Naive thymus-derived CD4-positive, alpha-beta T cell (primary cell): ENCODE measurements around the gene TSPAN31. TPM values are rescaled to one million over a fixed set of nuclear protein-coding genes. Genes with fewer than 3 reads are reported as not detected.
A peak's percentile ranks its signal among the peaks of the same experiment; 100 is the strongest.

Source experiments
- ATAC-seq: fragments of 150-1000 bp; cut with Tn5 transposase; 2 replicates; pipeline ENCODE4 v1.10.0; 2021; ENCODE audit warnings: mild to moderate bottlenecking, moderate library complexity
- CTCF ChIA-PET: fragments of 350-600 bp; sonication (Branson Sonifier 250); formaldehyde crosslinking; loops from one replicate; lab custom pipeline; 2021; ENCODE audit warnings: antibody characterized with exemption; lab: Charles Lee
- POLR2A ChIA-PET: fragments of 350-600 bp; sonication (Branson Sonifier 250); formaldehyde crosslinking; loops from one replicate; lab custom pipeline; 2021; ENCODE audit warnings: antibody characterized with exemption, inconsistent platforms; lab: Charles Lee
- DNase-seq, 9 donors: peaks; one replicate each; pipeline versions ENCODE4 v3.0.0 to v3.0.0-alpha.2; 2020 to 2022; ENCODE audit warnings: mixed read lengths in 1 of 9
- H3K27ac ChIP-seq: one replicate; pipeline ENCODE4 v1.7.0; 2013; ENCODE audit warnings: mild to moderate bottlenecking, low read depth, low read length, moderate library complexity
- H3K27me3 ChIP-seq, 2 donors: one replicate each; pipeline ENCODE4 v1.7.0; 2013; ENCODE audit warnings: low read length in 2 of 2, mild to moderate bottlenecking in 2 of 2, moderate library complexity in 2 of 2; ENCODE audit not compliant: control insufficient read depth in 2 of 2, insufficient read depth in 2 of 2
- H3K36me3 ChIP-seq, 3 experiments: 1 replicate in 2 of 3; 2 replicates in 1 of 3; pipeline ENCODE4 v1.7.0; 2013; ENCODE audit warnings: low read length in 3 of 3, mild to moderate bottlenecking in 3 of 3, moderate library complexity in 1 of 3; ENCODE audit not compliant: insufficient read depth in 3 of 3, control insufficient read depth in 2 of 3
- H3K4me1 ChIP-seq, 2 donors: one replicate each; pipeline ENCODE4 v1.7.0; 2013; ENCODE audit warnings: low read length in 2 of 2, mild to moderate bottlenecking in 2 of 2, moderate library complexity in 1 of 2; ENCODE audit not compliant: control insufficient read depth in 2 of 2, insufficient read depth in 2 of 2
- H3K4me3 ChIP-seq: 2 replicates; pipeline ENCODE4 v1.7.0; 2013; ENCODE audit warnings: mild to moderate bottlenecking, low read length
- H3K9me3 ChIP-seq, 3 experiments: 1 replicate in 2 of 3; 2 replicates in 1 of 3; pipeline ENCODE4 v1.7.0; 2013; ENCODE audit warnings: low read length in 3 of 3; ENCODE audit not compliant: control insufficient read depth in 2 of 3
- H3K27ac Mint-ChIP-seq, 9 donors: one replicate each; pipeline ENCODE4 v1.8.0; 2020 to 2022; ENCODE audit warnings: mixed read lengths in 9 of 9, mild to moderate bottlenecking in 8 of 9, moderate library complexity in 5 of 9, inconsistent platforms in 2 of 9
- H3K27me3 Mint-ChIP-seq, 5 donors: one replicate each; pipeline ENCODE4 v1.8.0; 2021 to 2022; ENCODE audit warnings: mixed read lengths in 5 of 5, mild to moderate bottlenecking in 1 of 5
- H3K36me3 Mint-ChIP-seq, 5 donors: one replicate each; pipeline ENCODE4 v1.8.0; 2020 to 2022; ENCODE audit warnings: mixed read lengths in 5 of 5, mild to moderate bottlenecking in 3 of 5, inconsistent platforms in 1 of 5
- H3K4me1 Mint-ChIP-seq, 7 donors: one replicate each; pipeline ENCODE4 v1.8.0; 2020 to 2022; ENCODE audit warnings: mixed read lengths in 7 of 7, mild to moderate bottlenecking in 3 of 7, inconsistent platforms in 1 of 7
- H3K4me3 Mint-ChIP-seq, 10 donors: one replicate each; pipeline ENCODE4 v1.8.0; 2020 to 2022; ENCODE audit warnings: mild to moderate bottlenecking in 10 of 10, mixed read lengths in 10 of 10, moderate library complexity in 6 of 10, inconsistent platforms in 2 of 10
- H3K9me3 Mint-ChIP-seq, 11 donors: one replicate each; pipeline ENCODE4 v1.8.0; 2020 to 2022; ENCODE audit warnings: mixed read lengths in 11 of 11, mild to moderate bottlenecking in 4 of 11, inconsistent platforms in 1 of 11, moderate library complexity in 1 of 11
- intact Hi-C, 2 donors: fragments of 100-400 bp; cut with micrococcal nuclease; formaldehyde crosslinking; loops; one replicate each; pipeline ENCODE4 v1.15.1; 2023
- polyA plus RNA-seq, 2 donors: library from polyadenylated mRNA; unstranded; fragments of 300-500 nt; fragmentation: Illumina TruSeq; gene quantifications; one replicate each; pipeline ENCODE4 v1.2.3, GENCODE V29; 2021
- total RNA-seq, 6 experiments: library from RNA in 5 of 6; stranded (reverse) in 5 of 6; gene quantifications; 1 replicate in 5 of 6; 2 replicates in 1 of 6; pipeline ENCODE4 v1.2.3 and lab custom pipeline; 2021 to 2026

TSPAN31 gene
- total and polyA plus RNA-seq, 7 experiments from 2014 or later, result 12.3 to 50.5 (median 23.2) TPM

DNA sequence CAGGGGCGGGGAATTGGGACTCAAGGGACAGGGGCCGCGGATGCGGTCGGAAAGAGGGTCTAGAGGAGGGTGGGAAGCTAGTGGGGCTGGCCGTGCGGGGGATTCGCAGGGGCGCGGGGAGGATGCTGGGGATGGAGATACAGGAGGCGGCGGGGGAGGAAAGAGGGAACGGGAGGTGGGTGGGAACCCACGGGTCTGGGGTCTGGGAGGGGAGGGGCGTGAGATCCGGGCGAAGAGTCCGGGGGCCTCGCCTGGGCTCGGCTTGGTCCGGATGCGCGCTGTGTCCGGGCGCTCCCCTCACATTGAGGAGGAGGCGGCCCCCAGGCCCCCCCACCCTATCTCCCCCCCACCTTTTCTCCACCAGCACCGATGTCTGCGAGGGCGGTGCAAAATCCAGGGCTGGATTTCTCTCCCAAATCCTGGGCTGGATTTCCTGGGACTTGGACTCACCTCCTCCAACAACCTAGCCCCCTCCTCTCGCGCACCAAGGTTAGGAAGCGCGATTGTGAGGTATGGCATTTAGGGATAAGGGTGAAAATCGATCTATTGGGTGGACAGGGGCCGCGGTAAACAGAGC, 6.1 kb upstream of the TSPAN31 start, which contains the start of gene AGAP2:
AGAP2 (minus strand) TSS at position 82 of the 577 bp plus-strand sequence. CDS start 496 bp downstream, outside the sequence.
- H3K4me3 ChIP-seq, result peak within 1 kb of the TSS; percentile 73
- H3K27me3 Mint-ChIP-seq, result no peaks in the 10 kb centered on the region
- H3K27ac Mint-ChIP-seq, result peak within 1 kb of the TSS; percentile 76 to 97 (median 86)
- peak within 1 kb of the TSS; percentile 91 for H3K27ac ChIP-seq
- intact Hi-C loops, result no loop called here
- ATAC-seq, result no peak
- no peaks in the 10 kb centered on the region for H3K9me3 ChIP-seq
- peak within 1 kb of the TSS; percentile 48 to 95 (median 72) for H3K4me3 Mint-ChIP-seq
- H3K4me1 ChIP-seq, result peaks cover 29% of the 10 kb centered on the region in 2 donors
- H3K27me3 ChIP-seq, result no peaks in the 10 kb centered on the region
- H3K36me3 ChIP-seq, result peaks cover 13 to 55% (median 14%) of the 10 kb centered on the region in 3 experiments
- H3K9me3 Mint-ChIP-seq, result peaks cover 0 to 2% (median 0%) of the 10 kb centered on the region in 11 donors
- DNase-seq, result no peak
- peaks cover 23 to 58% (median 44%) of the 10 kb centered on the region in 7 donors for H3K4me1 Mint-ChIP-seq
- peaks cover 0 to 23% (median 15%) of the 10 kb centered on the region in 5 donors for H3K36me3 Mint-ChIP-seq
- POLR2A ChIA-PET, result interaction anchor here (0.7 to 0.9 kb wide), 2 partner anchors 19 to 23 kb away, joined by 3 read pairs; no protein-coding TSS in a partner anchor
- CTCF ChIA-PET, result no interaction called here

DNA sequence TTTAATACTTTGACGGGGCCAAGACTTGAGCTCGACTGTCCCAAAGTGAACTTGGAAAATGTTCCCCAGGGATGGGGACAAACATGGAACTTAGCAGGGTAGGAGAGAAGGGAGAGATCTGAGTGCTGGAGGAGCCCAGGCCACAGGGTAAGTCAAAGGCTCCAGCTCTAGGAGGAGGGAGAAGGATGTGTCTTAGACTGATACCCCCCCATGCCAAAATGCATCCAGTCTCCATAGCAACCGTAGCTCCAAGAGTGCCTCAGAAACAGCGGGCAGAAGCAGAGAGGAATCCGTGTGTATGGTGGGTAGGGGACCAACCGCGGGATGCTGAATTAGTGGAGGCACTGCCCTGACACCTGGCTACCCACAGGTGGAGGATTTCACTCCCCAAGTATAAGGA, 5.5 kb upstream of the TSPAN31 start:
- no peak for DNase-seq
- Mint-ChIP-seq H3K36me3 (peaks cover 0 to 22% (median 13%) of the 10 kb centered on the region in 5 donors), H3K27me3 (no peaks in the 10 kb centered on the region), H3K9me3 (peaks cover 0 to 2% (median 0%) of the 10 kb centered on the region in 11 donors), H3K4me3 (peak overlapping the region; percentile 48 to 95 (median 72)), H3K27ac (peak overlapping the region; percentile 76 to 97 (median 86)), H3K4me1 (peaks cover 28 to 64% (median 50%) of the 10 kb centered on the region in 7 donors)
- H3K9me3 ChIP-seq, result no peaks in the 10 kb centered on the region
- H3K4me1 ChIP-seq, result peaks cover 35 to 36% of the 10 kb centered on the region in 2 donors
- peak overlapping the region; percentile 91 for H3K27ac ChIP-seq
- peak overlapping the region; percentile 73 for H3K4me3 ChIP-seq
- peaks cover 7 to 48% (median 8%) of the 10 kb centered on the region in 3 experiments for H3K36me3 ChIP-seq
- intact Hi-C loops, result no loop called here
- H3K27me3 ChIP-seq, result no peaks in the 10 kb centered on the region
- POLR2A ChIA-PET, result interaction anchor here (0.9 kb wide), 1 partner anchor 19 kb away, joined by 3 read pairs; no protein-coding TSS in a partner anchor
- CTCF ChIA-PET, result no interaction called here
- no peak for ATAC-seq

DNA sequence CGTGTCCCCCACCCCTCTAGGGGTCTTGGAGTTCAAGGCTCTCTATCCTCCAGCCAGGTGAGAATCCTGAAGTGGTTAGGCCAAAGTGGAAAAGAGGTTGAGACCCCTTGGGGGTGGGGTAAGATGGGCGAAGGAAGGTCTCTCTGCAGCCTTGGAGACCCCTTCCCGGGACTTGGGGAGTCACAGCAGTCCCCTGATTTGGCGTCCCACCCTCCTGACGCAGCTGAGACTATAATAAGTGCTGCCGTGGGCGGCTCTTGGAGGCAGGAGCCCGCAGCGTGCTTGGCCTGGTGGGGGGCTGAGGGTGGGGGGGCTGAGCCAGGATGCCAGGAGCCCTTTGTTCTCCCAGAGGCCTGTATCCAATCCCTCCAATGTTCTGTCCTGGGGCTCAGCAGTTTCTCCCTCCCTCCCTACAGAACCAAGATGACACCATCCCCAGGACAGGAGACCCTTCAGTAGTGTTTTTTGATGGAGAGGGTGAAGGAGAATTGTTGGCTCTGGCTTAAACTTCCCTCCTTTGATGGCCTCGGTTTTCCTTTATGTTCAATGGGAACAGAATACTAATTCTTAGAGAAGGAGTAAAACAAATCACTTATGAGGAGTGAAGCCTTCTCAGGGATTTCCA, 4.8 kb upstream of the TSPAN31 start:
- intact Hi-C loops, result loop anchor here (2.0 to 10.0 kb wide), 9 partner anchors 13 to 1813 kb away; partner anchors contain the start of genes MARCHF9 (in 2 of the 2), RPL41 (in 2 of the 2), ZC3H10 (in 2 of the 2) and ARHGAP9 (in 1 of the 2)
- peaks cover 0 to 19% (median 6%) of the 10 kb centered on the region in 5 donors for H3K36me3 Mint-ChIP-seq
- H3K36me3 ChIP-seq, result peaks cover 1 to 42% (median 3%) of the 10 kb centered on the region in 3 experiments
- DNase-seq (no peak), ATAC-seq (no peak)
- ChIA-PET POLR2A (interaction anchor here (0.8 to 2.6 kb wide), 4 partner anchors 15 to 42 kb away, joined by 3 to 17 read pairs (median 4); partner anchors contain the start of gene MARCHF9), CTCF (interaction anchor here (0.5 to 2.8 kb wide), 4 partner anchors 10 to 96 kb away, joined by 3 to 11 read pairs (median 4); partner anchors contain the start of genes EEF1AKMT3 and METTL1)
- H3K4me3 ChIP-seq, result peak overlapping the region; percentile 73
- peaks cover 0 to 2% (median 0%) of the 10 kb centered on the region in 11 donors for H3K9me3 Mint-ChIP-seq
- H3K27me3 ChIP-seq, result no peaks in the 10 kb centered on the region
- peak overlapping the region; percentile 80 to 97 (median 89) for H3K27ac Mint-ChIP-seq
- H3K27ac ChIP-seq, result peak overlapping the region; percentile 91
- no peaks in the 10 kb centered on the region for H3K9me3 ChIP-seq
- no peaks in the 10 kb centered on the region for H3K27me3 Mint-ChIP-seq
- H3K4me1 ChIP-seq, result peaks cover 36% of the 10 kb centered on the region in 2 donors
- H3K4me3 Mint-ChIP-seq, result peak overlapping the region; percentile 58 to 95 (median 90)
- peaks cover 30 to 64% (median 50%) of the 10 kb centered on the region in 7 donors for H3K4me1 Mint-ChIP-seq

DNA sequence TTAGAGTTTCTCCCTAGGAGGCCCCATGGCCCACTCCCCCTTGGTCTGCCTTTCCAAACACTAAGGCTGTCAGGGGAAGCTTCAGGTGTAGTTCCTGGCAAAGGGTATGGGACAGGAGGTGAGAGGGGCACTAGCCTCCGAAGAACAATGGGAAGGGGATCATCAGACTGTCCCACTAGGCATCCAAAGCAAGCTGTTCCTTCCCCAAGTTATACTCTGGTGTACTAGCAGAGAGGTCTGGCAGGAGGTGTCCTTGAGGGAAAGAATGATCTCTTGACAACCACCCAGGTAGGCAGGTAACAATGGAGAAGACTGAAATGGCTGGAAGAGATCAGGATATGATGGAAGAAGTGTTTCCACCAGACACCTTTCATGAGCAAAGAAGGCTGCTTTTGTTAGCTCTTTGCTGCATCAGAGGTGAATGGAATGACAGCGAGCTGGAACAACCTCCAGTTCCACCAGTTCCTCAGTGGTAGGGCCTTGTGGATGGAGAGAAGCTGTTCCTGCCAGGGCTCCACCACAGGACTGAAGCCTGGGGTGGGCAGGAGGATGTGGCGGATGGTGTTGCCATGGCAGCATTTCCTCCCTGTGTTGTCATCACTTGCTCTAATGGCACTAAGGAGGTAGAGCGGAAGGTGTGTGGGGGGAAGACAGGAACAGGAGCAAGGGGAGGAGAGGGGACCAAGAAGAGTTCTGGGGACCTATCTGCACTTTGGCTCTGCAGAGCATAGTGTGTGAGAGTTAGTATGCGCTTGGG, 4.0 kb upstream of the TSPAN31 start:
- ChIA-PET POLR2A (interaction anchor here (0.6 to 2.6 kb wide), 17 partner anchors 10 to 1070 kb away, joined by 3 to 17 read pairs (median 4); partner anchors contain the start of genes CDK4, CYP27B1, MARCHF9 and PIP4K2C), CTCF (interaction anchor here (0.7 to 2.8 kb wide), 8 partner anchors 9 to 164 kb away, joined by 3 to 11 read pairs (median 3); partner anchors contain the start of genes EEF1AKMT3 and METTL1)
- peaks cover 35 to 68% (median 57%) of the 10 kb centered on the region in 7 donors for H3K4me1 Mint-ChIP-seq
- no peaks in the 10 kb centered on the region for H3K27me3 Mint-ChIP-seq
- Histone ChIP-seq H3K4me3 (peak overlapping the region; percentile 73), H3K36me3 (peaks cover 0 to 34% (median 3%) of the 10 kb centered on the region in 3 experiments), H3K9me3 (no peaks in the 10 kb centered on the region), H3K27ac (peak overlapping the region; percentile 91), H3K27me3 (no peaks in the 10 kb centered on the region), H3K4me1 (peaks cover 40 to 42% of the 10 kb centered on the region in 2 donors)
- peaks cover 0 to 2% (median 0%) of the 10 kb centered on the region in 11 donors for H3K9me3 Mint-ChIP-seq
- ATAC-seq (peak; percentile 70), DNase-seq (peak; percentile 38 to 91 (median 86))
- intact Hi-C loops, result loop anchor here (1.0 to 10.0 kb wide), 15 partner anchors 14 to 1814 kb away; partner anchors contain the start of genes DDIT3 (in 2 of the 2), GLI1 (in 2 of the 2), MARCHF9 (in 2 of the 2) and RPL41 (in 2 of the 2)
- H3K36me3 Mint-ChIP-seq, result peaks cover 0 to 21% (median 6%) of the 10 kb centered on the region in 5 donors
- H3K4me3 Mint-ChIP-seq, result peak overlapping the region; percentile 81 to 97 (median 91)
- H3K27ac Mint-ChIP-seq, result peak overlapping the region; percentile 82 to 95 (median 90)

DNA sequence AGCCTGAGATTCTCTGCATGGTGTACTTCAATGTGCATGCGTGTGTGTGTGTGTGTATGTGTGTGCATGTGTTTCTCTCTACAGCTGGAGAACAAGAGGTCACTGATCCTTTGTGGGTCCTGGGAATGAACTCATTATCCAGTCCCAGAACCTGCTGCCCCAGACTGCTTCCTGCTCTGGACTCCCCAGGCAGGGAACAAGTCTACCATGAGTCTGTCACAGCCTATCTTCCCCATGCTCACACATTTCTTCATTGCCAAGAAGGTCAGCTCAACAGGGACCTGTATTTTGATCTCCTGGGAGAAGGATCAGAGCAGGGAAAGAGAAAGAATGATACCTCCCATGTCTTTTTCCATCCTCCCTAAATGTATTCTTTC, 3.4 kb upstream of the TSPAN31 start:
- ChIA-PET CTCF (interaction anchor here (0.7 to 2.8 kb wide), 8 partner anchors 9 to 164 kb away, joined by 3 to 11 read pairs (median 3); partner anchors contain the start of gene CYP27B1), POLR2A (interaction anchor here (0.6 to 2.6 kb wide), 15 partner anchors 9 to 1070 kb away, joined by 3 to 17 read pairs (median 4); partner anchors contain the start of genes CDK4, CYP27B1, MARCHF9 and PIP4K2C)
- peaks cover 0 to 2% (median 0%) of the 10 kb centered on the region in 11 donors for H3K9me3 Mint-ChIP-seq
- Histone ChIP-seq H3K4me1 (peaks cover 41 to 44% of the 10 kb centered on the region in 2 donors), H3K36me3 (peaks cover 0 to 28% (median 3%) of the 10 kb centered on the region in 3 experiments), H3K9me3 (no peaks in the 10 kb centered on the region), H3K27ac (peak overlapping the region; percentile 91), H3K4me3 (peak overlapping the region; percentile 73), H3K27me3 (no peaks in the 10 kb centered on the region)
- H3K27me3 Mint-ChIP-seq, result no peaks in the 10 kb centered on the region
- ATAC-seq (no peak), DNase-seq (peak in 1 of 9 donors; percentile 18)
- peak overlapping the region; percentile 82 to 95 (median 90) for H3K27ac Mint-ChIP-seq
- peaks cover 0 to 20% (median 5%) of the 10 kb centered on the region in 5 donors for H3K36me3 Mint-ChIP-seq
- intact Hi-C loops, result loop anchor here (1.0 to 10.0 kb wide), 15 partner anchors 13 to 1814 kb away; partner anchors contain the start of genes DDIT3 (in 2 of the 2), GLI1 (in 2 of the 2), MARCHF9 (in 2 of the 2) and RPL41 (in 2 of the 2)
- H3K4me1 Mint-ChIP-seq, result peaks cover 40 to 71% (median 62%) of the 10 kb centered on the region in 7 donors
- H3K4me3 Mint-ChIP-seq, result peak overlapping the region; percentile 81 to 97 (median 91)
